Measurements from ENCODE around the gene COL23A1.
"Not testable (repeated sequence)": the region's sequence is repeated elsewhere in the genome, so short reads cannot be mapped to it uniquely, and the experiment has no call there.

The COL23A1 gene

GRCh38 chr5:178207917-178208280, 382.3 kb downstream of the COL23A1 start:
- no peak for DNase-seq (ENCODE audit: low read depth in 2 of 2)

GRCh38 chr5:178207183-178207916, 382.8 kb downstream of the COL23A1 start:
- DNase-seq (ENCODE audit: low read depth in 2 of 2) = no peak

- no peak for DNase-seq (ENCODE audit: low read depth in 2 of 2)
Measured at GRCh38 chr5:178206166-178207101, 383.8 kb downstream of the COL23A1 start.

GRCh38 chr5:178205749-178206047, 384.5 kb downstream of the COL23A1 start:
- DNase-seq (ENCODE audit: low read depth in 2 of 2) = no peak

- DNase-seq (ENCODE audit: low read depth in 2 of 2) = peak; percentile 67 to 76
Measured at GRCh38 chr5:178204935-178205748, 385.1 kb downstream of the COL23A1 start.

GRCh38 chr5:178204182-178204934, 385.8 kb downstream of the COL23A1 start, which contains the start of gene HNRNPAB:
TSS of gene HNRNPAB (plus strand) at chr5:178204533. CDS start at chr5:178204838, 305 bp downstream.
- DNase-seq (ENCODE audit: low read depth in 2 of 2) = peak; percentile 89 to 94

- DNase-seq (ENCODE audit: low read depth in 2 of 2) = no peak
Measured at GRCh38 chr5:178203670-178204181, 386.5 kb downstream of the COL23A1 start.

- DNase-seq (ENCODE audit: low read depth in 2 of 2) = no peak
Measured at GRCh38 chr5:178202541-178202940, 387.7 kb downstream of the COL23A1 start.

- no peak for DNase-seq (ENCODE audit: low read depth in 2 of 2)
Measured at GRCh38 chr5:178201927-178202235, 388.3 kb downstream of the COL23A1 start.

GRCh38 chr5:178201221-178201926, 388.8 kb downstream of the COL23A1 start:
- no peak for DNase-seq (ENCODE audit: low read depth in 2 of 2)

GRCh38 chr5:178199581-178200434, 390.4 kb downstream of the COL23A1 start:
- no peak for DNase-seq (ENCODE audit: low read depth in 2 of 2)

- DNase-seq (ENCODE audit: low read depth in 2 of 2) = no peak
Measured at GRCh38 chr5:178198706-178199105, 391.5 kb downstream of the COL23A1 start.

- DNase-seq (ENCODE audit: low read depth in 2 of 2) = not testable (repeated sequence)
Measured at GRCh38 chr5:178198151-178198550, 392.0 kb downstream of the COL23A1 start.

GRCh38 chr5:178196986-178197385, 393.2 kb downstream of the COL23A1 start:
- no peak for DNase-seq (ENCODE audit: low read depth in 2 of 2)

- no peak for DNase-seq (ENCODE audit: low read depth in 2 of 2)
Measured at GRCh38 chr5:178196281-178196812, 393.8 kb downstream of the COL23A1 start.

GRCh38 chr5:178194026-178194425, 396.2 kb downstream of the COL23A1 start:
- DNase-seq (ENCODE audit: low read depth in 2 of 2) = no peak

- no peak for DNase-seq (ENCODE audit: low read depth in 2 of 2)
Measured at GRCh38 chr5:178193251-178193809, 396.9 kb downstream of the COL23A1 start.

GRCh38 chr5:178192787-178193186, 397.4 kb downstream of the COL23A1 start:
- DNase-seq (ENCODE audit: low read depth in 2 of 2) = no peak

- DNase-seq (ENCODE audit: low read depth in 2 of 2) = no peak
Measured at GRCh38 chr5:178192244-178192643, 397.9 kb downstream of the COL23A1 start.
